ENCODE data around the gene CST4. TPM values are rescaled to one million over a fixed set of nuclear protein-coding genes. Genes with fewer than 3 reads are reported as not detected.
"Not testable (repeated sequence)": the region's sequence is repeated elsewhere in the genome, so short reads cannot be mapped to it uniquely, and the experiment has no call there.

The CST4 gene
- total and polyA plus RNA-seq, 10 donors: not detected

GRCh38 chr20:23723659-23724307, 34.9 kb upstream of the CST4 start:
- TF ChIP-seq, protein P1, sequence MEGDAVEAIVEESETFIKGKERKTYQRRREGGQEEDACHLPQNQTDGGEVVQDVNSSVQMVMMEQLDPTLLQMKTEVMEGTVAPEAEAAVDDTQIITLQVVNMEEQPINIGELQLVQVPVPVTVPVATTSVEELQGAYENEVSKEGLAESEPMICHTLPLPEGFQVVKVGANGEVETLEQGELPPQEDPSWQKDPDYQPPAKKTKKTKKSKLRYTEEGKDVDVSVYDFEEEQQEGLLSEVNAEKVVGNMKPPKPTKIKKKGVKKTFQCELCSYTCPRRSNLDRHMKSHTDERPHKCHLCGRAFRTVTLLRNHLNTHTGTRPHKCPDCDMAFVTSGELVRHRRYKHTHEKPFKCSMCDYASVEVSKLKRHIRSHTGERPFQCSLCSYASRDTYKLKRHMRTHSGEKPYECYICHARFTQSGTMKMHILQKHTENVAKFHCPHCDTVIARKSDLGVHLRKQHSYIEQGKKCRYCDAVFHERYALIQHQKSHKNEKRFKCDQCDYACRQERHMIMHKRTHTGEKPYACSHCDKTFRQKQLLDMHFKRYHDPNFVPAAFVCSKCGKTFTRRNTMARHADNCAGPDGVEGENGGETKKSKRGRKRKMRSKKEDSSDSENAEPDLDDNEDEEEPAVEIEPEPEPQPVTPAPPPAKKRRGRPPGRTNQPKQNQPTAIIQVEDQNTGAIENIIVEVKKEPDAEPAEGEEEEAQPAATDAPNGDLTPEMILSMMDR (IDR thresholded peaks at IDR 0.05 in 8 of 11, conservative IDR thresholded peaks at IDR 0.05 in 3 of 11): peak in 6 of 11 experiments; percentile 14 to 64 (median 54)
- H3K4me3 ChIP-seq; H3K36me3 ChIP-seq; intact Hi-C loops (cut with DNase I; ENCODE audit: low total_unique reads); H3K27me3 ChIP-seq (replicated peaks in 1 of 7); H3K4me1 ChIP-seq; H3K9me3 ChIP-seq; H3K27ac ChIP-seq; DNase-seq: not testable (repeated sequence)
- WGBS, 5 donors: 50 to 97% (median 55%) methylated on average over 1 to 2 of the region's 2 CpGs

GRCh38 chr20:23722851-23723250, 34.0 kb upstream of the CST4 start:
- H3K4me1 ChIP-seq: not testable (repeated sequence)
- 64 to 80% (median 73%) methylated on average over 5 of the region's 5 CpGs for WGBS, 5 donors

GRCh38 chr20:23721962-23722361, 33.1 kb upstream of the CST4 start:
- 30 to 48% (median 35%) methylated on average over 1 of the region's 1 CpG for WGBS, 5 donors
- H3K27ac ChIP-seq: no peak overlapping the region
- no peak for TF ChIP-seq POLR2AphosphoS5 (IDR thresholded peaks at IDR 0.05)
- TF ChIP-seq POLR2A (IDR thresholded peaks at IDR 0.05): no peak
- TF ChIP-seq, protein P1 (IDR thresholded peaks at IDR 0.05 in 8 of 11, conservative IDR thresholded peaks at IDR 0.05 in 3 of 11): no peak
- no peaks in the 10 kb centered on the region for H3K4me1 ChIP-seq
- H3K4me3 ChIP-seq: no peak overlapping the region
- no peaks in the 10 kb centered on the region for H3K36me3 ChIP-seq
- H3K9me3 ChIP-seq: peaks cover 0 to under 1% (median 0%) of the 10 kb centered on the region in 8 donors
- DNase-seq: no peak
- intact Hi-C loops (cut with DNase I; ENCODE audit: low total_unique reads): no loop called here
- peaks cover 0 to 12% (median 0%) of the 10 kb centered on the region in 7 donors for H3K27me3 ChIP-seq (replicated peaks in 1 of 7)

More at GRCh38 chr20:23722851-23723250, 34.0 kb upstream of the CST4 start:
- H3K9me3 ChIP-seq; H3K27me3 ChIP-seq (replicated peaks in 1 of 7); DNase-seq; intact Hi-C loops (cut with DNase I; ENCODE audit: low total_unique reads); H3K27ac ChIP-seq; H3K36me3 ChIP-seq; H3K4me3 ChIP-seq: not testable (repeated sequence)

DNA sequence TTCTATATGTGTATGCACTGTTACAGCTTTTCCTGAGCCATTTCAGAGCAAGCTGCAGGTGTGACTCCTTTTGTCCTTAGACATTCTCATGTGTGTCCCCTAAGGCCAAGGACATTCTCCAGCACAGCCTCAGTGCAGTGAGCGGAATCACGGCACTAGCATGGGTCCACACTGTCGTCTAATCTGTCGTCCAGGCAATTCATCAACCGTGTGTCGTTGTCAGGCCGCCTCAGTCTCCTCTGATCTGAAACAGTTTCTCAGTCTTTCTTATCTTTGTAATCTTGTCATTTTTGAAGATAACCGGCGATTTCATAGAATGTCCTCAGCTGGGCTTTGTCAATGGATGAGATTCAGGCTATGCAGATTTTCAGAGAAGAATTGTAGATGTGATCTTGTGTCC, 30.5 kb upstream of the CST4 start:
- H3K9me3 ChIP-seq; H3K36me3 ChIP-seq; intact Hi-C loops (cut with DNase I; ENCODE audit: low total_unique reads); H3K4me1 ChIP-seq; H3K27ac ChIP-seq; DNase-seq; H3K4me3 ChIP-seq: not testable (repeated sequence)
- WGBS, 5 donors: 66 to 86% (median 77%) methylated on average over 9 of the region's 9 CpGs
- H3K27me3 ChIP-seq (replicated peaks in 1 of 7): peaks cover 0 to 12% (median 0%) of the 10 kb centered on the region in 7 donors

- H3K27ac ChIP-seq; H3K4me1 ChIP-seq; H3K9me3 ChIP-seq; H3K4me3 ChIP-seq; intact Hi-C loops (cut with DNase I; ENCODE audit: low total_unique reads); H3K36me3 ChIP-seq; H3K27me3 ChIP-seq (replicated peaks in 1 of 7); DNase-seq: not testable (repeated sequence)
Observed at GRCh38 chr20:23711778-23712177, 22.9 kb upstream of the CST4 start.

DNA sequence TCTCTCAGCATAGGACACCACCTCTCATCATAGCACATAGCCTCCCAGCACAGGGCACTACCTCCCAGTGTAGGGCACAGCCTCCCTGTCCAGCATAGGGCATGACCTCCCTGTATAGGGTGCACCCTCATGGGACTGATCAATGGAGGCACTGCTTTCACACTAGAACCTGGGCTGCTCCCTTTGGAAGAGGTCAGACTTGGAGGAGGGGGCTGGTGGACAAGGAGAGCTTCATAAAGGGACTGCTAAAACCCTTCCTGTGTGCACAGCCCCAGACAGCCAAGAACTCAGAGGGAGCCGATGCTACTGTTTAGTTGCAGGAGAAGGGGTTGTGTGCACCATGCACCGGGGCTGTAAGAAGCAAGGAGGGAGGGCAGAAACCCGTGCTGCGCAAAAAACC, 21.9 kb upstream of the CST4 start:
- Histone ChIP-seq H3K27ac (no peak overlapping the region), H3K36me3 (no peaks in the 10 kb centered on the region), H3K9me3 (no peaks in the 10 kb centered on the region), H3K4me3 (no peak overlapping the region), H3K4me1 (no peaks in the 10 kb centered on the region), H3K27me3 (replicated peaks in 1 of 7) (peaks cover 0 to 4% (median 0%) of the 10 kb centered on the region in 7 donors)
- intact Hi-C loops (cut with DNase I; ENCODE audit: low total_unique reads): no loop called here
- no peak for DNase-seq
- TF ChIP-seq POLR2A (IDR thresholded peaks at IDR 0.05) (no peak), POLR2AphosphoS5 (IDR thresholded peaks at IDR 0.05) (no peak)
- TF ChIP-seq, protein P1 (IDR thresholded peaks at IDR 0.05 in 8 of 11, conservative IDR thresholded peaks at IDR 0.05 in 3 of 11): no peak
- WGBS, 5 donors: 86 to 97% (median 92%) methylated on average over 2 to 4 of the region's 4 CpGs
